ENCODE data around the gene TMEM187. TPM values are rescaled to one million over a fixed set of nuclear protein-coding genes. Genes with fewer than 3 reads are reported as not detected.
A peak's percentile ranks its signal among the peaks of the same experiment; 100 is the strongest.

Gene TMEM187
- total RNA-seq, 2 experiments from 2014 or later: 9.9 to 12.6 TPM

- Mint-ChIP-seq H3K4me1 (peaks cover 16% of the 10 kb centered on the region), H3K9me3 (no peaks in the 10 kb centered on the region), H3K27me3 (no peaks in the 10 kb centered on the region), H3K27ac (no peak overlapping the region), H3K36me3 (ENCODE audit: low read depth) (peaks cover 3% of the 10 kb centered on the region), H3K4me3 (no peak overlapping the region)
- ChIA-PET POLR2A (interaction anchor here (3.1 kb wide), 1 partner anchor 11 kb away, joined by 24 read pairs; the partner anchor contains the start of gene ARHGAP4), CTCF (interaction anchor here (1.8 to 3.1 kb wide), 2 partner anchors 9 to 14 kb away, joined by 5 to 10 read pairs; no protein-coding TSS in a partner anchor)
- DNase-seq: no peak
These were observed 34.2 kb upstream of the TMEM187 start for GRCh38 chrX:153938226-153938786.

GRCh38 chrX:153939573-153939972 is 33.0 kb upstream of the TMEM187 start:
- no peak for DNase-seq
- no peaks in the 10 kb centered on the region for H3K36me3 Mint-ChIP-seq (ENCODE audit: low read depth)
- ChIA-PET CTCF (interaction anchor here (1.8 kb wide), 1 partner anchor 15 kb away, joined by 5 read pairs; no protein-coding TSS in a partner anchor), POLR2A (interaction anchor here (1.1 to 3.1 kb wide), 3 partner anchors 12 to 28 kb away, joined by 3 to 24 read pairs (median 3); partner anchors contain the start of gene ARHGAP4)
- H3K9me3 Mint-ChIP-seq: no peaks in the 10 kb centered on the region
- H3K4me3 Mint-ChIP-seq: no peak overlapping the region
- H3K4me1 Mint-ChIP-seq: peaks cover 12% of the 10 kb centered on the region
- no peaks in the 10 kb centered on the region for H3K27me3 Mint-ChIP-seq
- H3K27ac Mint-ChIP-seq: no peak overlapping the region

GRCh38 chrX:153941336-153942252 is 31.0 kb upstream of the TMEM187 start:
- Mint-ChIP-seq H3K27me3 (no peaks in the 10 kb centered on the region), H3K27ac (peak overlapping the region; percentile 49), H3K4me1 (peaks cover 9% of the 10 kb centered on the region), H3K36me3 (ENCODE audit: low read depth) (no peaks in the 10 kb centered on the region), H3K4me3 (peak overlapping the region; percentile 21), H3K9me3 (no peaks in the 10 kb centered on the region)
- DNase-seq: no peak
- CTCF ChIA-PET: interaction anchor here (0.7 kb wide), 1 partner anchor 176 kb away, joined by 3 read pairs; no protein-coding TSS in a partner anchor
- POLR2A ChIA-PET: interaction anchor here (0.9 kb wide), 1 partner anchor 15 kb away, joined by 3 read pairs; no protein-coding TSS in a partner anchor

GRCh38 chrX:153944140-153944799 is 28.3 kb upstream of the TMEM187 start, which contains the start of gene RENBP:
TSS of gene RENBP (minus strand) at chrX:153944643. CDS start at chrX:153944610, 33 bp downstream.
- DNase-seq: peak; percentile 50
- Mint-ChIP-seq H3K36me3 (ENCODE audit: low read depth) (peaks cover 7% of the 10 kb centered on the region), H3K4me3 (peak within 1 kb of the TSS; percentile 75), H3K27ac (peak within 1 kb of the TSS; percentile 49), H3K9me3 (no peaks in the 10 kb centered on the region), H3K27me3 (no peaks in the 10 kb centered on the region), H3K4me1 (peaks cover 17% of the 10 kb centered on the region)
- CTCF ChIA-PET: interaction anchor here (1.4 to 9.4 kb wide), 2 partner anchors 11 to 18 kb away, joined by 3 to 148 read pairs; partner anchors contain the start of gene ARHGAP4
- POLR2A ChIA-PET: interaction anchor here (0.9 to 8.7 kb wide), 4 partner anchors 8 to 25 kb away, joined by 3 to 140 read pairs (median 4); partner anchors contain the start of gene ARHGAP4

GRCh38 chrX:153944800-153945150 is 27.8 kb upstream of the TMEM187 start:
- peaks cover 17% of the 10 kb centered on the region for H3K4me1 Mint-ChIP-seq
- H3K27ac Mint-ChIP-seq: no peak overlapping the region
- peak overlapping the region; percentile 75 for H3K4me3 Mint-ChIP-seq
- H3K27me3 Mint-ChIP-seq: no peaks in the 10 kb centered on the region
- ChIA-PET CTCF (interaction anchor here (0.6 to 9.4 kb wide), 4 partner anchors 11 to 50 kb away, joined by 3 to 148 read pairs (median 17); partner anchors contain the start of gene ARHGAP4), POLR2A (interaction anchor here (0.9 to 8.7 kb wide), 4 partner anchors 9 to 25 kb away, joined by 3 to 140 read pairs (median 4); partner anchors contain the start of gene ARHGAP4)
- H3K36me3 Mint-ChIP-seq (ENCODE audit: low read depth): peaks cover 11% of the 10 kb centered on the region
- no peaks in the 10 kb centered on the region for H3K9me3 Mint-ChIP-seq
- DNase-seq: no peak

- H3K9me3 Mint-ChIP-seq: no peaks in the 10 kb centered on the region
- CTCF ChIA-PET: interaction anchor here (0.8 to 9.4 kb wide), 11 partner anchors 9 to 183 kb away, joined by 3 to 148 read pairs (median 4); partner anchors contain the start of genes ARHGAP4 and IRAK1
- H3K27me3 Mint-ChIP-seq: no peaks in the 10 kb centered on the region
- peaks cover 18% of the 10 kb centered on the region for H3K4me1 Mint-ChIP-seq
- H3K27ac Mint-ChIP-seq: no peak overlapping the region
- no peak overlapping the region for H3K4me3 Mint-ChIP-seq
- POLR2A ChIA-PET: interaction anchor here (1.5 to 8.7 kb wide), 4 partner anchors 21 to 25 kb away, joined by 3 to 140 read pairs (median 5); partner anchors contain the start of genes ARHGAP4 and HCFC1
- no peak for DNase-seq
- peaks cover 20% of the 10 kb centered on the region for H3K36me3 Mint-ChIP-seq (ENCODE audit: low read depth)
These were observed 26.3 kb upstream of the TMEM187 start for GRCh38 chrX:153945956-153946943.

GRCh38 chrX:153947009-153947769 is 25.4 kb upstream of the TMEM187 start:
- H3K4me1 Mint-ChIP-seq: peaks cover 17% of the 10 kb centered on the region
- no peak overlapping the region for H3K4me3 Mint-ChIP-seq
- H3K27ac Mint-ChIP-seq: peak overlapping the region; percentile 65
- no peaks in the 10 kb centered on the region for H3K9me3 Mint-ChIP-seq
- POLR2A ChIA-PET: interaction anchor here (0.9 to 8.7 kb wide), 6 partner anchors 15 to 451 kb away, joined by 3 to 140 read pairs (median 4); partner anchors contain the start of genes ARHGAP4, HCFC1 and RPL10
- DNase-seq: peak; percentile 79
- no peaks in the 10 kb centered on the region for H3K27me3 Mint-ChIP-seq
- CTCF ChIA-PET: interaction anchor here (0.6 to 9.4 kb wide), 18 partner anchors 10 to 590 kb away, joined by 3 to 148 read pairs (median 4); partner anchors contain the start of genes ARHGAP4, IDH3G, IRAK1 and NAA10
- peaks cover 23% of the 10 kb centered on the region for H3K36me3 Mint-ChIP-seq (ENCODE audit: low read depth)

GRCh38 chrX:153948002-153948466 is 24.5 kb upstream of the TMEM187 start:
- Mint-ChIP-seq H3K9me3 (no peaks in the 10 kb centered on the region), H3K36me3 (ENCODE audit: low read depth) (peaks cover 26% of the 10 kb centered on the region), H3K4me3 (no peak overlapping the region), H3K27ac (peak overlapping the region; percentile 16), H3K27me3 (no peaks in the 10 kb centered on the region), H3K4me1 (peaks cover 17% of the 10 kb centered on the region)
- POLR2A ChIA-PET: interaction anchor here (0.9 to 8.7 kb wide), 3 partner anchors 14 to 22 kb away, joined by 3 to 140 read pairs (median 3); partner anchors contain the start of gene ARHGAP4
- DNase-seq: no peak
- CTCF ChIA-PET: interaction anchor here (1.0 to 9.4 kb wide), 6 partner anchors 11 to 182 kb away, joined by 3 to 148 read pairs (median 8); partner anchors contain the start of genes ARHGAP4 and NAA10

GRCh38 chrX:153948847-153949805 is 23.4 kb upstream of the TMEM187 start:
- peaks cover 32% of the 10 kb centered on the region for H3K36me3 Mint-ChIP-seq (ENCODE audit: low read depth)
- POLR2A ChIA-PET: interaction anchor here (1.0 to 8.7 kb wide), 3 partner anchors 16 to 23 kb away, joined by 3 to 140 read pairs (median 4); partner anchors contain the start of genes ARHGAP4 and HCFC1

More at GRCh38 chrX:153948847-153949805, 23.4 kb upstream of the TMEM187 start:
- Mint-ChIP-seq H3K27me3 (no peaks in the 10 kb centered on the region), H3K27ac (peak overlapping the region; percentile 21), H3K9me3 (no peaks in the 10 kb centered on the region), H3K4me3 (no peak overlapping the region), H3K4me1 (peaks cover 20% of the 10 kb centered on the region)
- CTCF ChIA-PET: interaction anchor here (1.3 to 9.4 kb wide), 3 partner anchors 12 to 23 kb away, joined by 4 to 148 read pairs (median 31); partner anchors contain the start of gene ARHGAP4
- no peak for DNase-seq
